Fibroblast of the aortic adventitia (primary cell): ENCODE results near the gene ADAM12. TPM values are rescaled to one million over a fixed set of nuclear protein-coding genes. Genes with fewer than 3 reads are reported as not detected.

ENCODE experiments used
- DNase-seq: peaks from one replicate; pipeline ENCODE4 v3.0.0-alpha.2; 2010; ENCODE audit warnings: low read depth
- H3K4me3 ChIP-seq: 2 replicates; pipeline ENCODE4 v1.5.1; 2011; ENCODE audit warnings: low read depth, mild to moderate bottlenecking, control low read depth, low read length, moderate library complexity
- CTCF ChIP-seq: IDR thresholded peaks from 2 replicates; pipeline ENCODE4 v1.5.1; 2011; ENCODE audit warnings: mild to moderate bottlenecking, low read length, control low read depth, inconsistent platforms; ENCODE audit not compliant: insufficient read depth
- total RNA-seq: library from RNA; depleted of rRNA; stranded (reverse); fragments of >200 nt; gene quantifications from 2 replicates; pipeline ENCODE4 v1.2.3, GENCODE V29; 2012; ENCODE audit warnings: low replicate concordance

Gene ADAM12
- total RNA-seq, 1 donor, result 82.7 TPM

- peak; percentile 40 for DNase-seq
- TF ChIP-seq CTCF, result no peak
- H3K4me3 ChIP-seq, result no peak overlapping the region
Observed at GRCh38 chr10:126407831-126408230, 19.6 kb upstream of the ADAM12 start.

GRCh38 chr10:126405239-126405775 lies 17.0 kb upstream of the ADAM12 start:
- no peak for TF ChIP-seq CTCF
- DNase-seq, result no peak
- no peak overlapping the region for H3K4me3 ChIP-seq

- no peak for TF ChIP-seq CTCF
- H3K4me3 ChIP-seq, result no peak overlapping the region
- DNase-seq, result no peak
Observed at GRCh38 chr10:126402721-126403695, 14.7 kb upstream of the ADAM12 start.

- no peak for TF ChIP-seq CTCF
- no peak overlapping the region for H3K4me3 ChIP-seq
- DNase-seq, result no peak
Observed at GRCh38 chr10:126400641-126401040, 12.4 kb upstream of the ADAM12 start.

GRCh38 chr10:126398924-126399323 lies 10.6 kb upstream of the ADAM12 start:
- no peak for TF ChIP-seq CTCF
- DNase-seq, result no peak
- H3K4me3 ChIP-seq, result no peak overlapping the region

- no peak for TF ChIP-seq CTCF
- DNase-seq, result no peak
- H3K4me3 ChIP-seq, result no peak overlapping the region
Observed at GRCh38 chr10:126398383-126398743, 10.1 kb upstream of the ADAM12 start.
